Skeletal muscle satellite cell (primary cell): Measurements from ENCODE around the gene UBE2E3.
"Not testable (repeated sequence)": the region's sequence is repeated elsewhere in the genome, so short reads cannot be mapped to it uniquely, and the experiment has no call there.

ENCODE experiments used
- H3K27me3 ChIP-seq: 2 replicates; pipeline ENCODE4 v1.7.0; 2013; ENCODE audit warnings: low read length; ENCODE audit not compliant: control insufficient read depth, insufficient read depth
- H3K36me3 ChIP-seq: 2 replicates; pipeline ENCODE4 v1.7.0; 2013; ENCODE audit warnings: mild to moderate bottlenecking, control low read depth, low read length; ENCODE audit not compliant: insufficient read depth
- H3K4me1 ChIP-seq: 2 replicates; pipeline ENCODE4 v1.7.0; 2013; ENCODE audit warnings: low read length; ENCODE audit not compliant: control insufficient read depth, insufficient read depth
- H3K4me2 ChIP-seq: 2 replicates; pipeline ENCODE4 v1.7.0; 2013; ENCODE audit warnings: mild to moderate bottlenecking, low read length
- H3K4me3 ChIP-seq: 2 replicates; pipeline ENCODE4 v1.7.0; 2013; ENCODE audit warnings: low read length
- H3K9ac ChIP-seq: 2 replicates; pipeline ENCODE4 v1.7.0; 2013; ENCODE audit warnings: mild to moderate bottlenecking, low read depth, low read length, moderate library complexity
- H3K9me3 ChIP-seq: replicated peaks from 2 replicates; pipeline ENCODE4 v1.7.0; 2013; ENCODE audit warnings: mild to moderate bottlenecking, control low read depth, low read length

The UBE2E3 gene

GRCh38 chr2:181038796-181039195 is 58.4 kb downstream of the UBE2E3 start:
- no peak overlapping the region for H3K4me2 ChIP-seq
- no peaks in the 10 kb centered on the region for H3K27me3 ChIP-seq
- no peak overlapping the region for H3K9ac ChIP-seq
- peaks cover 6% of the 10 kb centered on the region for H3K36me3 ChIP-seq
- peaks cover 23% of the 10 kb centered on the region for H3K4me1 ChIP-seq
- H3K4me3 ChIP-seq, result no peak overlapping the region
- H3K9me3 ChIP-seq, result no peaks in the 10 kb centered on the region

GRCh38 chr2:181040839-181041238 is 60.4 kb downstream of the UBE2E3 start:
- not testable (repeated sequence) for H3K9ac ChIP-seq, H3K4me2 ChIP-seq, H3K27me3 ChIP-seq, H3K36me3 ChIP-seq, H3K9me3 ChIP-seq, H3K4me3 ChIP-seq
- H3K4me1 ChIP-seq, result peaks cover 23% of the 10 kb centered on the region

- H3K9ac ChIP-seq, result no peak overlapping the region
- H3K27me3 ChIP-seq, result no peaks in the 10 kb centered on the region
- H3K4me3 ChIP-seq, result no peak overlapping the region
- H3K4me2 ChIP-seq, result no peak overlapping the region
- peaks cover 19% of the 10 kb centered on the region for H3K4me1 ChIP-seq
- H3K36me3 ChIP-seq, result peaks cover 4% of the 10 kb centered on the region
- no peaks in the 10 kb centered on the region for H3K9me3 ChIP-seq
Observed at GRCh38 chr2:181041661-181042060, 61.3 kb downstream of the UBE2E3 start.

- Histone ChIP-seq H3K9ac (no peak overlapping the region), H3K4me1 (peaks cover 8% of the 10 kb centered on the region), H3K4me2 (no peak overlapping the region), H3K27me3 (no peaks in the 10 kb centered on the region), H3K9me3 (no peaks in the 10 kb centered on the region), H3K4me3 (no peak overlapping the region), H3K36me3 (peaks cover 4% of the 10 kb centered on the region)
Observed at GRCh38 chr2:181042706-181043105, 62.3 kb downstream of the UBE2E3 start.

GRCh38 chr2:181046833-181047232 is 66.4 kb downstream of the UBE2E3 start:
- Histone ChIP-seq H3K36me3 (peaks cover 8% of the 10 kb centered on the region), H3K4me1 (no peaks in the 10 kb centered on the region), H3K27me3 (no peaks in the 10 kb centered on the region), H3K9me3 (no peaks in the 10 kb centered on the region), H3K4me2 (no peak overlapping the region), H3K4me3 (no peak overlapping the region), H3K9ac (no peak overlapping the region)

GRCh38 chr2:181047829-181048228 is 67.4 kb downstream of the UBE2E3 start:
- Histone ChIP-seq H3K9ac (no peak overlapping the region), H3K4me3 (no peak overlapping the region), H3K4me1 (no peaks in the 10 kb centered on the region), H3K36me3 (peaks cover 8% of the 10 kb centered on the region), H3K4me2 (no peak overlapping the region), H3K9me3 (no peaks in the 10 kb centered on the region), H3K27me3 (no peaks in the 10 kb centered on the region)

GRCh38 chr2:181051861-181052522 is 71.6 kb downstream of the UBE2E3 start:
- H3K27me3 ChIP-seq, result no peaks in the 10 kb centered on the region
- H3K9me3 ChIP-seq, result no peaks in the 10 kb centered on the region
- peaks cover 8% of the 10 kb centered on the region for H3K36me3 ChIP-seq
- H3K4me2 ChIP-seq, result no peak overlapping the region
- no peaks in the 10 kb centered on the region for H3K4me1 ChIP-seq
- no peak overlapping the region for H3K9ac ChIP-seq
- H3K4me3 ChIP-seq, result no peak overlapping the region

GRCh38 chr2:181052523-181052891 is 72.1 kb downstream of the UBE2E3 start:
- no peaks in the 10 kb centered on the region for H3K9me3 ChIP-seq
- no peak overlapping the region for H3K4me3 ChIP-seq
- peaks cover 8% of the 10 kb centered on the region for H3K36me3 ChIP-seq
- H3K4me1 ChIP-seq, result no peaks in the 10 kb centered on the region
- H3K27me3 ChIP-seq, result no peaks in the 10 kb centered on the region
- H3K4me2 ChIP-seq, result no peak overlapping the region
- no peak overlapping the region for H3K9ac ChIP-seq

- Histone ChIP-seq H3K9ac (no peak overlapping the region), H3K4me3 (no peak overlapping the region), H3K27me3 (no peaks in the 10 kb centered on the region), H3K4me2 (no peak overlapping the region), H3K36me3 (peaks cover 7% of the 10 kb centered on the region), H3K4me1 (no peaks in the 10 kb centered on the region), H3K9me3 (no peaks in the 10 kb centered on the region)
Observed at GRCh38 chr2:181054256-181054655, 73.9 kb downstream of the UBE2E3 start.

GRCh38 chr2:181054843-181055242 is 74.4 kb downstream of the UBE2E3 start:
- Histone ChIP-seq H3K4me2 (no peak overlapping the region), H3K4me1 (no peaks in the 10 kb centered on the region), H3K9ac (no peak overlapping the region), H3K9me3 (no peaks in the 10 kb centered on the region), H3K4me3 (no peak overlapping the region), H3K36me3 (peaks cover 7% of the 10 kb centered on the region), H3K27me3 (no peaks in the 10 kb centered on the region)

- peaks cover 12% of the 10 kb centered on the region for H3K36me3 ChIP-seq
- no peaks in the 10 kb centered on the region for H3K4me1 ChIP-seq
- no peak overlapping the region for H3K9ac ChIP-seq
- H3K4me3 ChIP-seq, result no peak overlapping the region
- no peaks in the 10 kb centered on the region for H3K27me3 ChIP-seq
- no peaks in the 10 kb centered on the region for H3K9me3 ChIP-seq
- H3K4me2 ChIP-seq, result no peak overlapping the region
Observed at GRCh38 chr2:181058378-181059269, 78.2 kb downstream of the UBE2E3 start.

GRCh38 chr2:181063696-181064095 is 83.3 kb downstream of the UBE2E3 start:
- Histone ChIP-seq H3K4me1 (no peaks in the 10 kb centered on the region), H3K4me3 (no peak overlapping the region), H3K4me2 (no peak overlapping the region), H3K27me3 (no peaks in the 10 kb centered on the region), H3K9ac (no peak overlapping the region), H3K36me3 (peaks cover 10% of the 10 kb centered on the region), H3K9me3 (no peaks in the 10 kb centered on the region)
